Measurements from ENCODE around the gene AIDA.
"Not testable (repeated sequence)": the region's sequence is repeated elsewhere in the genome, so short reads cannot be mapped to it uniquely, and the experiment has no call there.

The AIDA gene, protein sequence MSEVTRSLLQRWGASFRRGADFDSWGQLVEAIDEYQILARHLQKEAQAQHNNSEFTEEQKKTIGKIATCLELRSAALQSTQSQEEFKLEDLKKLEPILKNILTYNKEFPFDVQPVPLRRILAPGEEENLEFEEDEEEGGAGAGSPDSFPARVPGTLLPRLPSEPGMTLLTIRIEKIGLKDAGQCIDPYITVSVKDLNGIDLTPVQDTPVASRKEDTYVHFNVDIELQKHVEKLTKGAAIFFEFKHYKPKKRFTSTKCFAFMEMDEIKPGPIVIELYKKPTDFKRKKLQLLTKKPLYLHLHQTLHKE

DNA sequence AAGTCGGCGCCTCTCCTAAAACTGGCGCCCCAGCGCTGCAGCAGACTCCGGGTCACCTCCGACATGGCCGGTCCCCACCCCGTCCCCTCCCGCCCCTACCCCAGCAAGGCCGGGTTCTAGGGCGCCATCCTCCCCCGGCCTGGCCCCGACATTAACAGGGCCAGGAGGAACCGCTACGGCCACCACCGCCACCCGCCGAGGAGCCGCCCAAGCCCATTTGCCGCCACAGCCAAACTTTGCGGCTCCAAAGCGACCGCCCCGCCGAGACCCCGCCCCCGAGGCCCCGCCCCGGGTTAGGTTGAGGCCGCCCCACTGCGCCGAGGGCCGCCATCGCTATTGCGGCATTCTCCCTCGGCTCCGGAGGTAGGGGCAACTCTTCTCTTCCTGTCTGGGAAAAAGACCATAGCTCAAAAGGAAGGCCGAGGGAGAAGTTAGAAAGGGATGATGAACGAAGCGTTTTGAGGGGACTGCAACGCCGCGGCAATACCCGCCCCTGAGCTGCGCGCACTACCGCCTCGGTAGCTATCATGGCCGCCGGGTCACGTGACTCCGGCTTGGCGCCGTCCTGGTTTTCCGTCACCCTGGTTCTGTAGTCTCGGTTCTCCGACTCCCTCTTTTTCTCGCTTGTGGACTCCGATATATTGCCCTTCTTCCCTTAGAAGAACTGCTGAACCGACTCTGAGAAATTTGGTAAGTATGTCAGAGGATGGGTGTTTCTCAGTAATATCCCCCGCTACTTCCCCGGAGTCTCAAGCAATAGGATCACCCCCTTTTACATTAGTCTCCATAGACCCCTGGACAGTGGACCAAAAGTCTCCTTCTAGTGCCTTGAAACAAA, at the start of gene AIDA, which contains the start of gene BROX:
AIDA (minus strand) TSS at position 239 of the 838 bp plus-strand sequence; CDS start at position 65, 174 bp downstream.
BROX (plus strand) TSS at position 312 of the 838 bp plus-strand sequence. CDS start 3,136 bp downstream, outside the sequence.
- peak; percentile 92 for DNase-seq (ENCODE audit: low read depth)

DNA sequence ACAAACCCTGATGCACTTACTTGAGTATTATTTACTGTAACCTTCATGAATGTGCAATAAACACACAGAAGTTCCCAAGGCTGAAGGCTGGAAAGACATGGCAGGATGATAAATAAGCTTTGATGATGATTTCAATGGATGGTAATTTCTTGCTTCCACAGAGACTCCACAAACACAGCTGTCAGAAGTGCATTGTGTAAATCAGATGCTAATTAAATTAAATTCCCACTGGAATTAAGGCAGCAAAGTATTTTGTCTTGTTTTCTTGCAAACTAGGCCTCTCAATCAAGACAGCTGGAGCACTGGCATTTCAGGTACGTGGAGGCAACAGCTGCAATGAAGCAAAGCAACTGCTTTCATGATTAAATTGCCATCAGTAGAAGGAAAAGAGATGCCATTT, 48.8 kb upstream of the AIDA start:
- DNase-seq (ENCODE audit: low read depth): no peak

DNA sequence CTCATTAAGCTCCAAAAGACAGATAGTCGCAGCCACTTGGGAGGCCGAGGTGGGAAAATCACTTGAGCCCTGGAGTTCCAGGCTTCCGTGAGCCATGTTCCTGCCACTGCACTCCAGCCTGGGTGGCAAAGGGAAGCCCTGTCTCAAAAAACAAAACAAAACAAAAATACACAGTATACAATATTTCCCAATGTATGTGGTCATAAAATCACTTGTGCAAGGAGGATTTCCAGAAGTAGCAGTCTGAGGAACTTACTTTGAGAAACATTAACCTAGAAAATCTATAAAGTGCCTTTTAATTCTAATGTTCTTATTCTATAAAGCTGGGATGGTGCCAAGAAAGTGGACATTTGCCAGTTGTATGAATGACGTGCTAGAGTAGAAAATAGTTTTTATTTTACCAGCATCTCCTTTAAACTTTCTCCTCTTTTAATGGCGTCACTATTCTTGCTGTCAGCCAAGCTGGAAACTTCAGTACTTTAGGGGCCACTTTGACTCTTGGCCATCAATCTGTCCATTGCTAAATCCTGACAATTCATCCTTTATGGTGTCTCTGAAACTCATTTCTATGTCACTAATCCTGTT, 47.3 kb upstream of the AIDA start:
- no peak for DNase-seq (ENCODE audit: low read depth)

DNA sequence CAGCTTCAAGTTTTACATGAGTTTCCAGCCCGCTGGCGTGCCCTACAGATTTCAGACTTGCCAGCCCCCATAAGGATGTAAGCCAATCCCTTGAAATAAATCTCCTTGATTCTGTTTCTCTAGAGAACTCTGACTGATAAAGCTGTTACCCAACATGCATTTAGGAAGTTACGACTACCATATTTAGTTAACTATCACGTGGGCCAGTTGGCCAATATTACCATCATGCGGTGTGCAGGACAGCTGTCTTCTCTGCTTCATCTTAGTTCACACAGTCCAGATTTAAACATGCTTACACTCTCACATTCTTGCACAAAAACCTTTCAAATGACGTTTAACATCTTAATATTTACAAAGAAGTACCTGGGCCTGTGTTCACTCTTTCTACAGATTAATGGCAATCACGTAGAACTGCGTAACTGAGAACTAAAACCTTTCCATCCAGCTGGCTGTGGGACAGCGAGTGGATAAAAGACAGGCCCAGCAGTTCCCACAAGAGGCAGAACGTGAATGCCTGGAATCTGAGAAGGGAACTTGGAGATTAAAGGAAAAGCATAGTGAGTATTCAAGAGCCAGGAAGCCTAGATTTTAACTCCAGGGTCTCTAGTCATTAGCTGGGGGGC, 45.5 kb upstream of the AIDA start:
- no peak for DNase-seq (ENCODE audit: low read depth)

DNA sequence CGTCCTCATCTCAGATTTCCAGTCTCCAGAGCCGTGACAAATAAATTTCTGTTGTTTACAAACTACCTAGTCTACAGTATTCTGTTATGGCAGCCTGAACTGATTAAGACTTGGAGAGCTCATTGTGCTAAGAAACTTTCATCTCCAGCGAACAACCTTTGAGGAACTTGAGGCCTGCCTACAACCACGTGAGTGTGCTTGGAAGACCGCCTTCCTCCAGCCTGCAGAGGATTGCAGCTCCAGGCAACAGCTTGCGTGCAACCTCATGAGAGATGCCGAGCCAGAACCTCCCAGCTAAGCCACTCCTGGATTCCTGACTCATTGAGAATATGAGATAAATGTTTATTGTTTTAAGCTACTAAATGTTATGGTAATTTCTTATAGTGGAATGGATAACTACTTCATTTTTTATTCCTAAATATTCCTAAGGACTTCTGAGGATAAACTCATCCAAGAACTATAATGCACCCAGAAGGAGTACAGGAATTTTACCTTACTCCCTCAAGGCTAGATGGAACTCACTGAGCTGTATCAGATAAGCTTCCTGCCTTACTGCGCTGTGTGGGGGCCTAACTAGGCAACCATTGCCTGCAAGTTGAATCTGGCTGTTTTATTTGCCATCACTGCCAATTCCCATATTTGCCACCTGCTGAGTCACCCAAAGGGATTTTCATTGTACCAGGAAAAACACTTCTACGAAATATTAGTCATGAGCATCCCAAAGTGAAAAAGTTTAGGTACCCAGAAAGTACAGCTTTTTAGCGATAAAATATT, 42.3 kb upstream of the AIDA start:
- no peak for DNase-seq (ENCODE audit: low read depth)

DNA sequence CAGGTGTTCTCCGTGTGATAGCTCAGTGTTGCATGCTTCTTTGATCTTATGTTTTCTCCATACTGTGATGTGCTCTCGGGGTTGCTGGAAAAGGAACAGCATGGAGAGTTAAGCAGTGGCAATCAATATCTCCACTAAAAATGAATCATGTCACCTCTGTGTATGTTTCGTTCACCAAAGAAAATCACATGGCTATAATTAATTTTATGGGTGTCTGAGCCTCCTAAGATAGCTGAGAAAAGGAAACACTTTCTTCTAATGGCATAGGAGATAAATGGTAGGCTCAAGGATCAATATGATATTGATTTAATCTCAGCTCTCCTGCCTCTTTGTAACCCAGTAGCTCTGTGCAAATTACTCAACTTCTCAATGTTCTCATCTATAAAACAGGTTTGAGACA, 39.0 kb upstream of the AIDA start:
- no peak for DNase-seq (ENCODE audit: low read depth)

DNA sequence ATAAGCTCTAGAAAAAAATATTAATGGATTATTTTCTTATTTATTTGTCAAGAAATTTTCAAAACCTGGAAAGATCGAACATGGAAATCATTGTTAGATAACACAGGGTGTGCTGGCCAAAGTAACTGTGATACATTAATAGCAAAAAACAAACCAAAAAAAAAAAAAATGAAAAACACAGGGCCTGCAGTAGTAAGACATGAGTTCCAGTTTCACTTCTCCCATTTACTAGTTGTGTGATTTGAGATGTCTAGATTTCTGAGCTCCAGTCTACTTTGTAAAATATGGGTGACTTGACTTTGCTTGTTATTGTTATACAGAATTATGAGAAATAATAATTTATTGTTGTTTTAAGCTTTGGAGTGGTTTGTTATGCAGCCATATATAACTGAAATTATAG, 38.4 kb upstream of the AIDA start:
- DNase-seq (ENCODE audit: low read depth): no peak

DNA sequence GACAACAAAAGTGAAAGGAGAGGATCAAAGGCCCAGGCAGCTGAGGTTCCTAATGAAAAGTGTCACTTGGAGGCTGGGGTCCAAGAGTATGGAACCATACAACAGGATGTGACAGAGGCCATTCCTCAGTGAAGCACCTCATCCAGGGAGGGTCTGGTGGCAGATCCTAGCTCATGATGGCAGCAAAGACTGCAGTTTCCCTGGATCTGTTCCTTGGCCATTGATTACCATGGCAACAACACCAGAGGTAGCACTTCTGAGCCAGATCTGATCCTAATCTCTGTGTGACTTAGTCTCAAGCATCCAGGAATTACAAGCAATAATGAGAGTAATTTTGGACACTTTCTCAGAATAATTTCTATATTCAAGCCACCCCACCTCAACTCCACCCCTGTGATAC, 37.6 kb upstream of the AIDA start:
- DNase-seq (ENCODE audit: low read depth): no peak

DNA sequence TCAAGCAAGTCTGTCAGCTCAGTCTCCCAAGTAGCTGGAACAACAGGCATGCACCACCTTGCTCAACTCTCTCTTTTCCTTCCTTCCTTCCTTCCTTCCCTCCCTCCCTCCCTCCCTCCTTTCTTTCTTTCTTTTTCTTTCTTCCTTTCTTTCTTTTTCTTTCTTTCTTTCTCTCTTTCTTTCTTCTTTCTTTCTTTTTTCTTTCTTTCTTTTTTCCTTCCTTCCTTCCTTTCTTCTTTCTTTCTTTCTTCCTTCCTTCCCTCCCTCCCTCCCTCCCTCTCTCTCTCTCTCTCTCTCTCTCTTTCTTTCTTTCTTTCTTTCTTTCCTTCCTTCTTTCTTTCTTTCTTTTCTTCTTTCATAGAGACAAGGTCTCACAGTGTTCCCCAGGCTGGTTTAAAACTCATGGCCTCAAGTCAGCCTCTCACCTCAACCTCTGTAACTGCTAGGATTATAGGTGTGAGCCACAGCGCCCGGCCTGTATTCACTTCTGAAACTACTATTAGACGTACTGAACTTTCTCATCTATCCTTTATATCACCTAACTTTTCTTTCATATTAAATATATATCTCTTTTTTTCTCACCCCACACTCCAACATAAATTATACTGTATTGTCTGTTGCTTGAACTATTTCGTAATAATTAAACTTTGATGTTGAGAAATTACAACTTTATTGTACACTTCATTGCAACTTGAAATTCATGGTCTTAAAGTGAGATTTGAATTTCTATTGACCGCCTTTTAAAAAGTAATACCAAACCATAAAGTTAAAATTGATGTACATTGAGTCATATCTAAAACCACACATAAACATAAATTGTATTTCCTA, 29.6 kb upstream of the AIDA start:
- DNase-seq (ENCODE audit: low read depth): not testable (repeated sequence)

DNA sequence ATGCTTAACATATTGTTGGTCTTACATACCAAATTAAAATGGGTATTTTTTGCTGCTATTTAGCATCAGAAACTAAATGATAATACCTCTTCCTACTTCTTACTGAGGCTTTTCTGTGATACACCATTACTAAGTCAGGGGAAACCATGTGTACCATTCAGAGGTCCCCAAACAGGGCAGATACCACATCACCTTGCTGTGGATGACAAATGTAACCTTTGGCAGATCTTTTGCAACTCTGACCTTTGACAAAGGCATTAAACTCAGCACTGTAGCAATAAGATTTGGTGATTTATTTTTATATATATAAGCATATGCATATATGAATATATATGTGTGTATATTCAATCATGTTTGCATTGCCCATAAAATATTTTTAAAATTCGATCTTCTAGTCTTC, 27.6 kb upstream of the AIDA start:
- no peak for DNase-seq (ENCODE audit: low read depth)

DNA sequence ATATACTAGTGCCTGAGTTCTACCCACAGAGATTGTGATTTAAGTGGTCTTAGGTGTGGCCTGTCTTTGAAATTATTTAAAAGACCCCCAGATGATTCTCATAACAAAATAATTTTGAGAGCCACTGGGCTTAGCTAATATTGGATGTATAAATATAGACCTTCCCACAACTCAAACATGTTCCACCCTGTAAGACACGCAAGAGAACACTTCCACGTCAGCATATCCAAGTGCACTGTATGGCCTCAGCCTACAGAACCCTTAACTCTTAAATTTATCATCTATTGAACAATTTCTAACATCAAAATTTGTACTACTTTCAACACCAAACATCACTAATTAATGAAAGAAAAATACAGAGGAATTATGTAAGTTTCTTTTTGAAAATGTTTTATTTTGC, 27.2 kb upstream of the AIDA start:
- DNase-seq (ENCODE audit: low read depth): no peak

DNA sequence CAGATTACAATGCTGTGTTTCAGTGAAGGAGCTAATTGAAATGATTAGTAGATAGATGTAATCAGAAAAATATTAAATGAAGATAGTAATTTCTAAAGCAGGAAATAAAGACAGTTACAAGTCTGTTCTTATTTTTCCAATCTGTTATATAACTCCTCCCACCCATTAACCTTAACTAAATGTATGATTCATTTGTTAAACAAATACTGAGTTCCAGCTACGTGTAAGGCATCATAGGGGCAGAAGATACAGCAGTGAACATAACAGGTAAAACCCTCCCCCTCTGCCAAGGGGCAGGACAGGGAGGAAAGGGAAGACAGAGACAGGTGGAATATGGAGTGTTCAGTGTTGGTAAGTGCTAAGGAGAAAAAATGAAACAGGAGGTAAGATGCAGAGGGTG, 24.7 kb upstream of the AIDA start, which contains the start of gene FAM177B:
FAM177B (plus strand) TSS at position 231 of the 400 bp plus-strand sequence. CDS start 9,344 bp downstream, outside the sequence.
- no peak for DNase-seq (ENCODE audit: low read depth)

DNA sequence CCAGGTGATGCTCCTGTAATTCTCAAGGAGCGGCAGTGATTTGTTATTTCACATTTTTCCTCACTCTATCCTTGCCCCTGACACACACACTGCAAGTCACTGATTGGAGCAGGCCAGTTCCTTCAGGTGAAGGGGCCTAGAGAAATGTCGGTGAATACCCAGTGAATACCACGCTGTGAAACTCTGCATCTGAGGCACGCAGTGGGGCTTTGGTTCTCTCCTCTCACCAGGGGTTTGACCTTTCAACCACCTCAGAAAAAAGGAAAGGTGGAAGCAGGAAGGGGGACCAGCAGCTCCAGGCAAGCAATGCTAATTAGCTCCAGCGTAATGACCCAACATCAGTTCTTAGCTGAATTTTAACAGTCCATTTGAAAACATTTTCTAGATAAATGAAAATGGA, 24.2 kb upstream of the AIDA start:
- no peak for DNase-seq (ENCODE audit: low read depth)

DNA sequence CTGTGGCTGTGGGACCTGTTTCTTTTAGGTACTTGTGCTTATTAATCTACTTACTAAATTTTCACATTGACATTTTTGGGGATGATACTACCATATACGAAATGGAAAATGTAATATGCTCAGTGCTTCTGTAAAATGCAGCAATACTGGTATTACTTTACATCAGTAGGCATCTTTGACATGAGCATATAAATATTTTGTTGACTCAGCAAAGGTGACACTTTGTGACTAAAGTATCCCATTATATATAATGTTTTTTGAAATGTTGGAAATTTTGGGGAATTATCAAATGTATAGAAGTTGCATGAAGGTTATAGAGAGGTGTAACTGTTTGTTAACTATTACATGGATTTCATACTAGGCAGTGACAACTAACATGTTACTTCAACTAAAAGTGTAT, 22.4 kb upstream of the AIDA start:
- no peak for DNase-seq (ENCODE audit: low read depth)

DNA sequence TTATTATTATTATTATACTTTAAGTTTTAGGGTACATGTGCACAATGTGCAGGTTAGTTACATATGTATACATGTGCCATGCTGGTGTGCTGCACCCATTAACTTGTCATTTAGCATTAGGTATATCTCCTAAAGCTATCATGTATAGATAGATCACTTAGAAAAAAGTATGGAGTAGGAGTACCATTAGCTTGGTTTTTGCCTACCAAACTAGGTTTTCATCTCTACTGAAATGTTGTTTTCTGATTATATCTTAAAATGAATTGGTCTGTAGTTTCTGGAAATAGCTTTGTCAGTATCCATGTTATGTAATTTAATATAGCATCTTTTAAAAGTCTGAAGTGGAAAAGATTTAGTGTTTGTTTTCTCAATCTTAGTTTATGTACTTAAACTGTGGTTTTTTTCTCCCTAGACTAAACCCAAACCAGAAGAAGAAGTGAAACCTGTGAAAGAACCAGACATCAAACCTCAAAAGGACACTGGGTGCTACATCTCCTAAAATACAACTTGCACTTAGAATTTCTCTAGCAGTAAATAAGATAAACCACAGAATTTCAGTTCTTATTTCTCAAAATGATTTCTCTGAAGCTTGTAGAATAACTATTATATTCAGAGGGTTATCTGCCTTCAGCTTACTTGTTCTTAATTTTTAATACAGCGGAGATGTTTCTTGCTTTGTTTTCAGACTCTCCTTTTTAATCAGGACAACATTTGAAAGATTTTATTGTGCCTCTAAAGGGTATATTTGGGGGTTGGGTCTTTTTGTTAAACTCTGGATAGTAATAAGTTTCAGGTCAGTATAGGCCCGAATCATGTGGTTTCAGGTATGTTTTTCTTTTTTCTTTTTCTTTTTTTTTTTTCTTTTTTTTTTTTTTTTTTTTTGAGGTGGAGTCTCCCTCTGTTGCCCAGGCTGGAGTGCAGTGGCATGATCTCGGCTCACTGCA, 20.2 kb upstream of the AIDA start:
- no peak for DNase-seq (ENCODE audit: low read depth)

DNA sequence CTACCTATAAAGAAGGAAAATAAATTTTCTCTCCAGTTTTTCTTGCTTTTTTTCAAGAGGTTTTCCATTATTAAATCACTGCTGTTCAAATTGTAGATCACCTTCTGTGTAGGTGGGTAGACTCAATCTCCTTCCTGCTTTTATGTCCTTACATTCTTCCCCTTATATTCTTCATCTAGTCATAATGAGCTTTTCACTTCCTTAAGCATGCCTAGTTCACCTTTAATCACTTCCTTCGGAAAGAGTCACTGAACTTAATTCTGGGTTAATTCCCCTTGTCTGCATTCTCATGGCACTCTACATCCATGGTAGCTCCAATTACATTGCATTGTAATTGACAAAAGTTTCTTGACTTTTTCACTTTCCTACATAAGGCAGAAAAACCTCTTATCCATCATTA, 18.6 kb upstream of the AIDA start:
- no peak for DNase-seq (ENCODE audit: low read depth)

DNA sequence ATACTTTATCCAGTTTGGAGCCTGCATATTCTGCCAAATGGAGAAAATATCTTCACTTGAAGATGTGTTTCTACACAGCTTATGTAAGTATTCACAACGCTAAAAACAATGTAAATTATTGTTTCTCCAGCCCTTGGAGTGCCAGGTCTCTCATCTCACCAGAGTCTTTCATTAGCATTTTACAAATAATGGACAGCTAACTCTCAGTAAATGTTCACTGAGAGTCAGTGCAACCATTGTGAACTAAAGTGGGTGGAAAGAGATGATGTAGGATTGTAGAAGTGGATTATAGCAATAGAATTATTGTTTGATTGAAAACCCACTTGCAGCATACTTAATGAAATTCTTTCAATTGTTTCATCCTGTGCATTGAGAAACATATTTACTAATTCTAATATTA, 16.5 kb upstream of the AIDA start:
- no peak for DNase-seq (ENCODE audit: low read depth)

DNA sequence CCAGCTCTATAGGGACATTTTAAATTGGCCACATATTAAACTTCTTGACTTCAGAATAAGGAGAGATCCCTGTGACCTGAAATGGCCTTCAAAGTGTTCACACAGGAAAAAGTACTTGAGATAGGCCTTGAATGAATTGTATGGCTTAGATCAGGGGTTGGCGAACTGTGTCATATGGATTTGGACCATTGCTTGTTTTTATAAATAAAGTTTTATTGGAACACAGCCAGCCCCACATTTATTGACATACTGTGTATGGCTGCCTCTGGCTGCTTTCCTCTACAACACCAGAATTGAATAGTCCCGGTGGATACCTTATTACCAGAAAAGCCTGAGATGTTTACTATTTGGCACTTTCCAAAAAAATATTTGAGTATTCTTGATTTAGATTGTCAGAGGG, 4.1 kb upstream of the AIDA start:
- DNase-seq (ENCODE audit: low read depth): no peak
